Limb (tissue), 2 donors: ENCODE measurements around the gene ABLIM2.
"Not testable (repeated sequence)": the region's sequence is repeated elsewhere in the genome, so short reads cannot be mapped to it uniquely, and the experiment has no call there.

ENCODE experiments used
- DNase-seq, 2 donors: peaks; one replicate each; pipeline ENCODE4 v3.0.0-alpha.2; 2016; ENCODE audit errors: extremely low spot score in 2 of 2

ABLIM2 gene

GRCh38 chr4:7941965-7942496 is 216.6 kb downstream of the ABLIM2 start:
- no peak for DNase-seq

GRCh38 chr4:7941111-7941964 is 217.3 kb downstream of the ABLIM2 start:
- DNase-seq, result no peak

- DNase-seq, result peak; percentile 91 to 96
These were observed 219.1 kb downstream of the ABLIM2 start, which contains the start of gene AFAP1 for GRCh38 chr4:7939377-7940108. AFAP1 (minus strand) TSS chr4:7939861; CDS start chr4:7872078, 67,783 bp downstream.

GRCh38 chr4:7938609-7939376 is 219.8 kb downstream of the ABLIM2 start:
- peak; percentile 44 to 58 for DNase-seq

GRCh38 chr4:7938266-7938608 is 220.4 kb downstream of the ABLIM2 start:
- DNase-seq, result no peak

- no peak for DNase-seq
These were observed 221.6 kb downstream of the ABLIM2 start for GRCh38 chr4:7937006-7937405.

- DNase-seq, result no peak
These were observed 224.7 kb downstream of the ABLIM2 start for GRCh38 chr4:7933651-7934510.

- DNase-seq, result no peak
These were observed 226.3 kb downstream of the ABLIM2 start for GRCh38 chr4:7932287-7932686.

GRCh38 chr4:7929118-7929951 is 229.3 kb downstream of the ABLIM2 start:
- DNase-seq, result peak in 1 of 2 donors; percentile 56

- DNase-seq, result no peak
These were observed 229.9 kb downstream of the ABLIM2 start for GRCh38 chr4:7928711-7929110.

GRCh38 chr4:7926822-7927221 is 231.8 kb downstream of the ABLIM2 start:
- DNase-seq, result no peak

GRCh38 chr4:7924570-7924969 is 234.0 kb downstream of the ABLIM2 start:
- DNase-seq, result no peak

GRCh38 chr4:7924163-7924562 is 234.4 kb downstream of the ABLIM2 start:
- no peak for DNase-seq

- DNase-seq, result no peak
These were observed 236.1 kb downstream of the ABLIM2 start for GRCh38 chr4:7922466-7922865.

- no peak for DNase-seq
These were observed 239.6 kb downstream of the ABLIM2 start for GRCh38 chr4:7918981-7919380.

GRCh38 chr4:7918187-7918586 is 240.4 kb downstream of the ABLIM2 start:
- DNase-seq, result not testable (repeated sequence)

- no peak for DNase-seq
These were observed 240.9 kb downstream of the ABLIM2 start for GRCh38 chr4:7917669-7918068.

- no peak for DNase-seq
These were observed 242.8 kb downstream of the ABLIM2 start for GRCh38 chr4:7915875-7916242.
